HG03342 (cell line): Measurements from ENCODE around the gene ELL.
"Not testable (repeated sequence)": the region's sequence is repeated elsewhere in the genome, so short reads cannot be mapped to it uniquely, and the experiment has no call there.

Experiments used
- ATAC-seq: cut with Tn5 transposase; IDR thresholded peaks from one replicate; pipeline ENCODE4 v1.9.1; 2021; ENCODE audit warnings: mild to moderate bottlenecking, moderate library complexity; ENCODE audit not compliant: unreplicated experiment

Gene ELL

GRCh38 chr19:18408053-18408476 is 113.8 kb downstream of the ELL start:
- peak; percentile 56 for ATAC-seq

- ATAC-seq, result no peak
Measured at GRCh38 chr19:18406749-18407148, 115.1 kb downstream of the ELL start.

GRCh38 chr19:18405754-18406153 is 116.1 kb downstream of the ELL start:
- ATAC-seq, result not testable (repeated sequence)

GRCh38 chr19:18402455-18403248 is 119.2 kb downstream of the ELL start:
- not testable (repeated sequence) for ATAC-seq

GRCh38 chr19:18401580-18402112 is 120.2 kb downstream of the ELL start:
- no peak for ATAC-seq

- ATAC-seq, result no peak
Measured at GRCh38 chr19:18399008-18399407, 122.9 kb downstream of the ELL start.

- no peak for ATAC-seq
Measured at GRCh38 chr19:18397242-18398202, 124.3 kb downstream of the ELL start, which contains the start of gene LRRC25. TSS of gene LRRC25 (minus strand) at chr19:18397622. CDS start at chr19:18396963, 659 bp downstream.

GRCh38 chr19:18396471-18397241 is 125.2 kb downstream of the ELL start:
- ATAC-seq, result no peak

GRCh38 chr19:18393836-18394235 is 128.0 kb downstream of the ELL start:
- no peak for ATAC-seq

- ATAC-seq, result no peak
Measured at GRCh38 chr19:18392926-18393325, 128.9 kb downstream of the ELL start.
